Testis (tissue), 3 donors: Measurements from ENCODE around the gene SERINC2. TPM values are rescaled to one million over a fixed set of nuclear protein-coding genes. Genes with fewer than 3 reads are reported as not detected.

Experiments
- DNase-seq: peaks from one replicate; pipeline ENCODE4 v3.0.0-alpha.2; 2019
- H3K27ac ChIP-seq, 2 donors: fragments of 200-600 bp; sonication (generic); one replicate each; pipeline ENCODE4 v1.5.1; 2019
- H3K27me3 ChIP-seq: fragments of 200-600 bp; sonication (generic); one replicate; pipeline ENCODE4 v1.5.1; 2019
- H3K36me3 ChIP-seq: fragments of 200-600 bp; sonication (generic); one replicate; pipeline ENCODE4 v1.5.1; 2017; ENCODE audit warnings: low read depth; ENCODE audit errors: missing control alignments
- H3K4me1 ChIP-seq: fragments of 200-600 bp; sonication (generic); one replicate; pipeline ENCODE4 v1.5.1; 2019
- H3K4me3 ChIP-seq, 2 donors: fragments of 200-600 bp; sonication (generic); one replicate each; pipeline ENCODE4 v1.5.1; 2017 to 2019
- H3K9me3 ChIP-seq: fragments of 200-600 bp; sonication (generic); one replicate; pipeline ENCODE4 v1.5.1; 2017
- CTCF ChIP-seq, 3 experiments: fragments of 450-650 bp in 2 of 3; fragments of 200-600 bp in 1 of 3; sonication (generic) in 1 of 3; IDR thresholded peaks; one replicate each; pipeline ENCODE4 v1.5.1; 2016 to 2019; ENCODE audit warnings: antibody characterized with exemption in 3 of 3, mild to moderate bottlenecking in 2 of 3, moderate library complexity in 1 of 3
- POLR2A ChIP-seq: fragments of 450-650 bp; IDR thresholded peaks from one replicate; pipeline ENCODE4 v1.6.1; 2017; ENCODE audit warnings: antibody characterized with exemption, mild to moderate bottlenecking, moderate library complexity
- WGBS, 2 donors: methylation state at CpG; one replicate each; pipeline ENCODE4 v1.1.5; 2018; 5-methylcytosine and 5-hydroxymethylcytosine counted together
- intact Hi-C: fragments of 100-400 bp; cut with DNase I; formaldehyde crosslinking; loops from one replicate; pipeline ENCODE4 v1.15.1; 2023; ENCODE audit warnings: low total_unique reads
- polyA plus RNA-seq: library from polyadenylated mRNA; stranded (reverse); fragments of 350-450 nt; fragmentation: Illumina TruSeq; extraction: RNeasy Lipid Tissue Mini Kit (QIAGEN cat#74804); gene quantifications from one replicate; pipeline ENCODE4 v1.2.3, GENCODE V29; 2014; ENCODE audit warnings: low read depth, low replicate concordance; ENCODE audit not compliant: insufficient read depth
- total RNA-seq, 2 donors: library from RNA; depleted of rRNA; stranded (reverse); fragments of >200 nt; gene quantifications; one replicate each; pipeline ENCODE4 v1.2.3, GENCODE V29; 2016

Gene SERINC2
- total and polyA plus RNA-seq, 3 donors from 2014 or later: 9.5 to 21.7 (median 10.8) TPM

- no peaks in the 10 kb centered on the region for H3K36me3 ChIP-seq
- H3K4me3 ChIP-seq: no peak overlapping the region
- no peak for DNase-seq
- no peaks in the 10 kb centered on the region for H3K27me3 ChIP-seq
- H3K4me1 ChIP-seq: peaks cover 4% of the 10 kb centered on the region
- TF ChIP-seq CTCF (IDR thresholded peaks at IDR 0.05): no peak
- no peak for TF ChIP-seq POLR2A
- 95% methylated on average over 7 of the region's 7 CpGs for WGBS, 2 donors
- no peaks in the 10 kb centered on the region for H3K9me3 ChIP-seq
- intact Hi-C loops: no loop called here
- no peak overlapping the region for H3K27ac ChIP-seq
Measured at GRCh38 chr1:31390071-31390470, 22.9 kb upstream of the SERINC2 start.

- Histone ChIP-seq H3K4me3 (no peak overlapping the region), H3K27me3 (no peaks in the 10 kb centered on the region), H3K27ac (no peak overlapping the region), H3K9me3 (no peaks in the 10 kb centered on the region), H3K4me1 (peaks cover 4% of the 10 kb centered on the region), H3K36me3 (no peaks in the 10 kb centered on the region)
- intact Hi-C loops: no loop called here
- TF ChIP-seq CTCF (IDR thresholded peaks at IDR 0.05) (no peak), POLR2A (no peak)
- DNase-seq: no peak
Measured at GRCh38 chr1:31393463-31393862, 19.6 kb upstream of the SERINC2 start.

GRCh38 chr1:31394584-31395193, 18.3 kb upstream of the SERINC2 start:
- peak overlapping the region; percentile 4 to 53 for H3K4me3 ChIP-seq
- peaks cover 4% of the 10 kb centered on the region for H3K4me1 ChIP-seq
- no peaks in the 10 kb centered on the region for H3K27me3 ChIP-seq
- DNase-seq: peak; percentile 91
- intact Hi-C loops: no loop called here
- H3K9me3 ChIP-seq: no peaks in the 10 kb centered on the region
- no peak overlapping the region for H3K27ac ChIP-seq
- 1% methylated on average over 13 to 36 of the region's 36 CpGs for WGBS, 2 donors
- H3K36me3 ChIP-seq: no peaks in the 10 kb centered on the region
- peak; percentile 49 to 79 (median 71) for TF ChIP-seq CTCF (IDR thresholded peaks at IDR 0.05)
- no peak for TF ChIP-seq POLR2A

- peaks cover 7% of the 10 kb centered on the region for H3K4me1 ChIP-seq
- intact Hi-C loops: no loop called here
- no peak overlapping the region for H3K4me3 ChIP-seq
- no peaks in the 10 kb centered on the region for H3K27me3 ChIP-seq
- H3K36me3 ChIP-seq: no peaks in the 10 kb centered on the region
- WGBS, 2 donors: 90 to 94% methylated on average over 3 of the region's 3 CpGs
- TF ChIP-seq CTCF (IDR thresholded peaks at IDR 0.05) (no peak), POLR2A (no peak)
- no peak overlapping the region for H3K27ac ChIP-seq
- DNase-seq: no peak
- H3K9me3 ChIP-seq: no peaks in the 10 kb centered on the region
Measured at GRCh38 chr1:31396633-31397351, 16.2 kb upstream of the SERINC2 start.
